ENCODE data around the gene TEX261. TPM values are rescaled to one million over a fixed set of nuclear protein-coding genes. Genes with fewer than 3 reads are reported as not detected.

The TEX261 gene
- total and polyA plus RNA-seq, 2 donors (not counting 3 experiments of a cell fraction or from before 2014, with no cell fraction given) = 71.2 to 98.1 TPM

- no peak for FAIRE-seq
- TF ChIP-seq JUN (IDR thresholded peaks at IDR 0.05; ENCODE audit: borderline replicate concordance, insufficient read depth, insufficient read length, low read depth) (no peak), POLR2A (IDR thresholded peaks at IDR 0.05; ENCODE audit: low read depth, low read length) (no peak), MAX (IDR thresholded peaks at IDR 0.05; ENCODE audit: insufficient read depth, insufficient read length) (no peak), POLR2AphosphoS5 (IDR thresholded peaks at IDR 0.05; ENCODE audit: insufficient read depth, low read depth, low read length) (no peak)
- TF ChIP-seq, protein P1, sequence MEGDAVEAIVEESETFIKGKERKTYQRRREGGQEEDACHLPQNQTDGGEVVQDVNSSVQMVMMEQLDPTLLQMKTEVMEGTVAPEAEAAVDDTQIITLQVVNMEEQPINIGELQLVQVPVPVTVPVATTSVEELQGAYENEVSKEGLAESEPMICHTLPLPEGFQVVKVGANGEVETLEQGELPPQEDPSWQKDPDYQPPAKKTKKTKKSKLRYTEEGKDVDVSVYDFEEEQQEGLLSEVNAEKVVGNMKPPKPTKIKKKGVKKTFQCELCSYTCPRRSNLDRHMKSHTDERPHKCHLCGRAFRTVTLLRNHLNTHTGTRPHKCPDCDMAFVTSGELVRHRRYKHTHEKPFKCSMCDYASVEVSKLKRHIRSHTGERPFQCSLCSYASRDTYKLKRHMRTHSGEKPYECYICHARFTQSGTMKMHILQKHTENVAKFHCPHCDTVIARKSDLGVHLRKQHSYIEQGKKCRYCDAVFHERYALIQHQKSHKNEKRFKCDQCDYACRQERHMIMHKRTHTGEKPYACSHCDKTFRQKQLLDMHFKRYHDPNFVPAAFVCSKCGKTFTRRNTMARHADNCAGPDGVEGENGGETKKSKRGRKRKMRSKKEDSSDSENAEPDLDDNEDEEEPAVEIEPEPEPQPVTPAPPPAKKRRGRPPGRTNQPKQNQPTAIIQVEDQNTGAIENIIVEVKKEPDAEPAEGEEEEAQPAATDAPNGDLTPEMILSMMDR (IDR thresholded peaks at IDR 0.05; ENCODE audit: extremely low read depth in 1 of 2, insufficient read depth in 1 of 2, low read depth in 1 of 2, low read length in 2 of 2) = no peak
Measured at GRCh38 chr2:70962885-70963878, 31.5 kb downstream of the TEX261 start.

More at GRCh38 chr2:70962885-70963878, 31.5 kb downstream of the TEX261 start:
- no peak overlapping the region for H3K27ac ChIP-seq (ENCODE audit: insufficient read depth, low read depth, low read length)
- no peaks in the 10 kb centered on the region for H3K9me1 ChIP-seq (replicated peaks; ENCODE audit: control insufficient read depth, extremely low read depth, insufficient read depth, low read length)
- CTCF ChIA-PET = interaction anchor here (0.8 to 10.3 kb wide), 10 partner anchors 9 to 137 kb away, joined by 4 to 84 read pairs (median 22); partner anchors contain the start of gene ANKRD53
- H3K79me2 ChIP-seq (ENCODE audit: control insufficient read depth, insufficient read depth, low read length) = no peaks in the 10 kb centered on the region
- no peak overlapping the region for H2AFZ ChIP-seq (ENCODE audit: low read depth, low read length)
- no peaks in the 10 kb centered on the region for H3K36me3 ChIP-seq (ENCODE audit: control insufficient read depth in 2 of 2, extremely low read depth in 1 of 2, insufficient read depth in 2 of 2, low read length in 2 of 2)
- no peaks in the 10 kb centered on the region for H3K9me3 ChIP-seq (replicated peaks; ENCODE audit: control insufficient read depth, insufficient read depth, low read length)
- no peak overlapping the region for H3K4me3 ChIP-seq (replicated peaks in 1 of 3; ENCODE audit: insufficient read depth in 1 of 3, low read depth in 1 of 3, low read length in 3 of 3)
- no peak for DNase-seq (ENCODE audit: low read depth, low spot score)
- H4K20me1 ChIP-seq (replicated peaks; ENCODE audit: control insufficient read depth, extremely low read depth, insufficient read depth, low read length) = no peaks in the 10 kb centered on the region
- H3K27me3 ChIP-seq (ENCODE audit: control insufficient read depth in 2 of 2, insufficient read depth in 2 of 2, low read length in 2 of 2) = peaks cover 20 to 25% of the 10 kb centered on the region in 2 experiments
- no TSS peak for BruUV-seq (replicated peaks)
- H3K4me2 ChIP-seq (ENCODE audit: insufficient read depth, low read length) = no peak overlapping the region
- H3K9ac ChIP-seq (replicated peaks; ENCODE audit: extremely low read depth, insufficient read depth, low read length) = no peak overlapping the region
- dilution Hi-C loops (cut with MboI; ENCODE audit: extremely low pct_ligation_motif_present, low sequenced_read_pairs) = no loop called here
- H3K4me1 ChIP-seq (ENCODE audit: control insufficient read depth, extremely low read depth, insufficient read depth, low read length) = peaks cover 2% of the 10 kb centered on the region
- POLR2A ChIA-PET = no interaction called here
- intact Hi-C loops (cut with micrococcal nuclease) = no loop called here

Data from endothelial cell of umbilical vein (primary cell).